Measurements from ENCODE around the gene HAUS5. TPM values are rescaled to one million over a fixed set of nuclear protein-coding genes. Genes with fewer than 3 reads are reported as not detected.

The HAUS5 gene
- total and polyA plus RNA-seq, 9 donors = 8.8 to 24.5 (median 19.4) TPM

- Histone ChIP-seq H3K27ac (peak overlapping the region in 1 of 2 donors; percentile 81), H3K9me3 (no peaks in the 10 kb centered on the region), H3K4me1 (ENCODE audit: insufficient read depth) (peaks cover 7% of the 10 kb centered on the region), H3K36me3 (no peaks in the 10 kb centered on the region), H3K27me3 (no peaks in the 10 kb centered on the region), H3K4me3 (peak overlapping the region; percentile 61)
- intact Hi-C loops (cut with DNase I) = no loop called here
- DNase-seq = peak; percentile 39 to 72 (median 58)
- TF ChIP-seq EP300 (IDR thresholded peaks at IDR 0.05) = no peak
- no peak for TF ChIP-seq CTCF (IDR thresholded peaks at IDR 0.05)
- TF ChIP-seq POLR2A (IDR thresholded peaks at IDR 0.05) = no peak
- WGBS, 3 donors = 33 to 39% (median 34%) methylated on average over 15 of the region's 15 CpGs
These were observed 30.3 kb downstream of the HAUS5 start for GRCh38 chr19:35642798-35643254.

GRCh38 chr19:35643255-35644205 is 31.0 kb downstream of the HAUS5 start:
- Histone ChIP-seq H3K27me3 (no peaks in the 10 kb centered on the region), H3K4me1 (ENCODE audit: insufficient read depth) (peaks cover 7% of the 10 kb centered on the region), H3K4me3 (peak overlapping the region; percentile 61), H3K36me3 (no peaks in the 10 kb centered on the region), H3K27ac (peak overlapping the region; percentile 68 to 81), H3K9me3 (no peaks in the 10 kb centered on the region)
- TF ChIP-seq POLR2A (IDR thresholded peaks at IDR 0.05) (peak; percentile 35), CTCF (IDR thresholded peaks at IDR 0.05) (no peak), EP300 (IDR thresholded peaks at IDR 0.05) (no peak)
- DNase-seq = peak; percentile 85 to 87 (median 86)
- 0 to 3% (median 1%) methylated on average over 30 to 69 of the region's 69 CpGs for WGBS, 3 donors
- intact Hi-C loops (cut with DNase I) = no loop called here

GRCh38 chr19:35644206-35644986 is 31.9 kb downstream of the HAUS5 start:
- TF ChIP-seq POLR2A (IDR thresholded peaks at IDR 0.05) (peak; percentile 25), CTCF (IDR thresholded peaks at IDR 0.05) (no peak), EP300 (IDR thresholded peaks at IDR 0.05) (no peak)
- Histone ChIP-seq H3K9me3 (no peaks in the 10 kb centered on the region), H3K27me3 (no peaks in the 10 kb centered on the region), H3K27ac (peak overlapping the region; percentile 68 to 81), H3K4me1 (ENCODE audit: insufficient read depth) (peaks cover 10% of the 10 kb centered on the region), H3K4me3 (peak overlapping the region; percentile 61), H3K36me3 (no peaks in the 10 kb centered on the region)
- DNase-seq = peak; percentile 92 to 95 (median 95)
- 1% methylated on average over 59 to 60 of the region's 60 CpGs for WGBS, 3 donors
- intact Hi-C loops (cut with DNase I) = no loop called here

GRCh38 chr19:35644987-35645679 is 32.6 kb downstream of the HAUS5 start:
- Histone ChIP-seq H3K9me3 (no peaks in the 10 kb centered on the region), H3K27ac (peak overlapping the region; percentile 43 to 81), H3K36me3 (no peaks in the 10 kb centered on the region), H3K4me1 (ENCODE audit: insufficient read depth) (peaks cover 10% of the 10 kb centered on the region), H3K27me3 (no peaks in the 10 kb centered on the region), H3K4me3 (peak overlapping the region; percentile 61)
- peak; percentile 90 to 94 (median 94) for DNase-seq
- peak in 1 of 3 donors; percentile 16 for TF ChIP-seq CTCF (IDR thresholded peaks at IDR 0.05)
- TF ChIP-seq POLR2A (IDR thresholded peaks at IDR 0.05) = no peak
- peak; percentile 4 for TF ChIP-seq EP300 (IDR thresholded peaks at IDR 0.05)
- intact Hi-C loops (cut with DNase I) = no loop called here
- WGBS, 3 donors = 11 to 14% (median 12%) methylated on average over 20 of the region's 20 CpGs
